22Rv1 (cell line): ENCODE results near the gene ITGB2.
A peak's percentile ranks its signal among the peaks of the same experiment; 100 is the strongest.

ENCODE experiments used
- H3K27ac ChIP-seq: fragments of 450-650 bp; 2 replicates; pipeline ENCODE4 v1.5.1; 2017
- ZFX ChIP-seq: fragments of 450-650 bp; IDR thresholded peaks from 2 replicates; pipeline ENCODE4 v1.6.1; 2017; ENCODE audit warnings: antibody characterized with exemption, borderline replicate concordance
- TF ChIP-seq, protein P1 (sequence below): fragments of 450-650 bp; IDR thresholded peaks from 2 replicates; pipeline ENCODE4 v1.5.1; 2017; ENCODE audit warnings: mild to moderate bottlenecking

Gene ITGB2

DNA sequence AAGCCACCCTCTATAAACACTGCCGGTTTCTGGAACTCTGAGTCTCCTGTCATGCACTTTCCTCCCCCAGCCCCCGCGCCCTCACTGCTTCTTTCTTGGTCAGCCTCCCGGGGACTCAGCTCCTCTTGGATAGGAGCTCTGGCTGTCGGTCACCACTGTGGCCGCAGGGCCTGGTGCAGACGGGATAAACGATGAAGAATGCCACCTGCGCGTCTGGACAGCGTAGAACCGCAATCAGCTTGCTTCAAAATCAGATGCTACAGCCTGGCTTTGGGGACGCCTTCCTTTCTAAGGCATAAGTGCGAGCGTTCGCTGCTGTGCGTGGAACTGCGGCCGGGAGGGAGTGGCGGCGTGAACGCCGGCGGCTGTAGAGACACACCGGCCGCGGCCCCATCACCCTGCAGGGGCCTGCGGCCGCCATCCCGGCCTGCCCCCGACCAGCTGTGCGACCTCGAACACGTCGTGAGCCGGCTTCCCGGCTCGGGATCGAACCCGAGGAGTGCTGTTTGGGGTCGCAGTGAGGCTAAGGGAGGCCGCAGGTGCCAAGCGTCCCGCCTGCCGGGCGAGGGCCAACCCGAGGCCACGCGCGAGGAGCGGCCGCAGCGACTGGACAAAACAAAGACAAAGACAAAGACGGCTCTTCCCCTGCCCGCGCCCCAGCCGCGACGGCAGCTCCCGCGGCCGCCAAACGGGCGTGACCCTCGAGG is 47.9 kb downstream of the ITGB2 start:
- peak overlapping the region; percentile 67 for H3K27ac ChIP-seq
- TF ChIP-seq ZFX: no peak
- TF ChIP-seq, protein P1, sequence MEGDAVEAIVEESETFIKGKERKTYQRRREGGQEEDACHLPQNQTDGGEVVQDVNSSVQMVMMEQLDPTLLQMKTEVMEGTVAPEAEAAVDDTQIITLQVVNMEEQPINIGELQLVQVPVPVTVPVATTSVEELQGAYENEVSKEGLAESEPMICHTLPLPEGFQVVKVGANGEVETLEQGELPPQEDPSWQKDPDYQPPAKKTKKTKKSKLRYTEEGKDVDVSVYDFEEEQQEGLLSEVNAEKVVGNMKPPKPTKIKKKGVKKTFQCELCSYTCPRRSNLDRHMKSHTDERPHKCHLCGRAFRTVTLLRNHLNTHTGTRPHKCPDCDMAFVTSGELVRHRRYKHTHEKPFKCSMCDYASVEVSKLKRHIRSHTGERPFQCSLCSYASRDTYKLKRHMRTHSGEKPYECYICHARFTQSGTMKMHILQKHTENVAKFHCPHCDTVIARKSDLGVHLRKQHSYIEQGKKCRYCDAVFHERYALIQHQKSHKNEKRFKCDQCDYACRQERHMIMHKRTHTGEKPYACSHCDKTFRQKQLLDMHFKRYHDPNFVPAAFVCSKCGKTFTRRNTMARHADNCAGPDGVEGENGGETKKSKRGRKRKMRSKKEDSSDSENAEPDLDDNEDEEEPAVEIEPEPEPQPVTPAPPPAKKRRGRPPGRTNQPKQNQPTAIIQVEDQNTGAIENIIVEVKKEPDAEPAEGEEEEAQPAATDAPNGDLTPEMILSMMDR: peak; percentile 1; the same call in 1 of the 2 replicates

DNA sequence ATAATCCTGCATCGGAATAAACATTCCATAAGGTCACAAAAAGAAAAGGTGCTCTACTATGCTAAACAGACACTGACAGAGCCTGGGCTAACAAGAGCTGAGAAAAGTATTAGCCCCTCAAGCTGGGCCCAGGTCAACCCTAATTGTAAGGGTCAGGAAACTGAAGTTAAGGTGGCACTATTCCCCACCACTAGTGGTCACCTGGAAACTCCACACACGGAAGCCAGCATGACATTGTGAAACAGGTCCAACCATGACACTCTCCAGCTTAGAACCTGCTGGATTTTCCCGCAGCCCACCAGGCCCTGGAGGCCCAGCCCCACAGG is 48.4 kb downstream of the ITGB2 start:
- peak overlapping the region; percentile 67 for H3K27ac ChIP-seq
- TF ChIP-seq ZFX: no peak
- TF ChIP-seq, protein P1: peak; percentile 16; the same call in 1 of the 2 replicates

DNA sequence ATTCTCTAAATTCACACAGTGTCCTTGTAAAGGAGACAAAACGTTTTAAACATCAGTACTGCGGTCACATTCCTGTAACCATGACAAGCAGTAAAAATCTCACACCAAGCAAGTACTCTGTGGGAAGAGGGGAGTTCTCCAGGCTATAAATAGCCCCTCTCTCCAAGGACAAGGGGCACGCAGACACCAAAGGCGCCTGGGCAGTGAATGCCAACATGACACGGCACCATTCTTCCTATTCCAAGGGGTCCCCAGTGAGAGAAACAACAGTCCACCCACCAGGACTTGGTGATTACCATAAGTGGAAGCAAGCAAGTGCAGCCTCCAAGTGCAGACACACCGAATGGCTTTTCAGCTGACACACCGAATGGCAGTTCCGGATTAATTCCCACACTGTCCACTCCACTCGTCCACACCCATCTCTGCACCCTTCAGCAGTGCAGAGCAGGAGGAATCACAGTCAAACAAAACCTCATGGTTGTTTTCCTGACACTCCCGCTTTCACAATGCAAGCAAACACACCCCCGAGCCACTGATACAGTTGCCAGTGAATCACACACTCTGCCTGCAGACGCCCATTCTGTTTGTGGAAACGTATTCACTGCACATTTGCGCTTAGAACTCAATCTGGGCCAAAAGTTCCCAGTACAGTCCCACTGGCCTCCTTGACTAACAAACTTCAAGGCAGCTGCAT is 49.0 kb downstream of the ITGB2 start:
- H3K27ac ChIP-seq: peak overlapping the region; percentile 67
- TF ChIP-seq ZFX: no peak
- TF ChIP-seq, protein P1: no peak

DNA sequence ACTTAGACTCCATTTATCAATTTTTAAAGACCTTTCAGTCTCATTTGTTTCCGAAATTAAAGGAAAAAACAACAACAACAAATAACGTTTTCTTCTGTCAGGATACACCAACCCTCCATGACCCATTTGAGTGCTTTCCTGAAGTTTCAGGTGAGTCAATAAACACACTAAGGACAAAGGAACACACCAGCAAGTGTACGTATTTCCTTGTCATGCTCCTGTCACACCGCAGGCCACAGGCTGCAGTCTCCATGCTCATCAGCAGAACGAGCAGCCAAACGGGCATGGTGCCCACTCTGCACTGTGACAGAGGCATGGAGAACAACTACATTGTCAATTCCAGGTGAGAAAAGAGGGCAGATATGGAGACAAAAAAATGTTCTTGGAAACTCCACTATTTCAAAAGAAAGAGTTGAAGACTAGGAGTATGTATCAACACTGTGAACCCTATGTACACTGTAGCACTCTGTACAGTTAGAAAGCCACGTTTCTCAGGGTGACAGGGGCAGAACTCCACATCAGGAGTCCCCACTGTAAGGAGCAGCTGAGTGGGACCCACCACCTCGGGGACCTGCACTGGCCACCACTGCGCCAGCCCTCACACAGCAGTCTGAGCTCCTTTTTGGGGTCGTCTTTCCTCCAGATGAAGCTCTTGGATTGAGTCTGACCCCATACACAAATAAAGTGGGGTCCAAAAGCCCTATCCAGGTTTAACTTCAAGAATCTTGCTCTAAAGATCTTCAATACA is 49.8 kb downstream of the ITGB2 start:
- no peak overlapping the region for H3K27ac ChIP-seq
- TF ChIP-seq ZFX: no peak
- TF ChIP-seq, protein P1: no peak

DNA sequence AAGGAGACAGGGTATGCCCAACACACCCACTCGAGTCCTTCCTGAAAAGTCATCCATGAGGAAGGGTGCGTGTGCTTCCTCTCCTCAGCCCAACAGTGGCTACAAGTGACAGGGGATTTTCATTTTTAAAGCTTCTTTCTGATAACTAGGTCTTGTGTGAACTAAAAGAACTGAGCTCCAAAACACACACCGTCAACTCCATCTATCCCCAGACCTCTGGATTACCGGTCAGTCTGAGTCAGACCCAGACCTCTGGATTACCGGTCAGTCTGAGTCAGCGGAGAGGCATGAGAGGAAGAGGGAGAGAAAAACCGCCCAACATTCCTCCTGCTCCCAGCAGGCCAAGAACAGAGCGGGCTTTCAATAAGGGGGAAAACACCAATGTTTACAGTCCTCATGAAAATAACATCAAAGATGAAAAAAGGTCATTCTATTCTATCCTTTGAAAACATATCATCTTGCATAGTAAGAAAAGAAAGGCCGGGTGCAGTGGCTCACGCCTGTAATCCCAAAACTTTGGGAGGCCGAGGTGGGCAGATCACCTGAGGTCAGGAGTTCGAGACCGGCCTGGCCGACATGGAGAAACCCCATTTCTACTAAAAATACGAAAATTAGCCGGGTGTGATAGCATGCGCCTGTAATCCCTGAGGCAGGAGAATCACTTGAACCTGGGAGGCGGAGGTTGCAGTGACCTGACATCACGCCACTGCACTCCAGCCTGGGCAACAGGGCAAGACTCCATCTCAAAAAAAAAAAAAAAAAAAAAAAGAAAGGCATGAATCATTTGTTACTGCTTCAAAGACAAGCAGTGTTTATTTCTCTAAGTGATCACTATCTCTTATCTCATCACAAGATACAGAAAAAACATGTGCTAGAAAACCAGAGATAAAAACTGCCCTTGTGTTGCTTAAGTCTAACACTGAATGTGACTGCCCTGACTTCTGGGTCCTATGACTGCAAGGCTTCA is 50.6 kb downstream of the ITGB2 start:
- no peak overlapping the region for H3K27ac ChIP-seq
- no peak for TF ChIP-seq ZFX
- TF ChIP-seq, protein P1: no peak

DNA sequence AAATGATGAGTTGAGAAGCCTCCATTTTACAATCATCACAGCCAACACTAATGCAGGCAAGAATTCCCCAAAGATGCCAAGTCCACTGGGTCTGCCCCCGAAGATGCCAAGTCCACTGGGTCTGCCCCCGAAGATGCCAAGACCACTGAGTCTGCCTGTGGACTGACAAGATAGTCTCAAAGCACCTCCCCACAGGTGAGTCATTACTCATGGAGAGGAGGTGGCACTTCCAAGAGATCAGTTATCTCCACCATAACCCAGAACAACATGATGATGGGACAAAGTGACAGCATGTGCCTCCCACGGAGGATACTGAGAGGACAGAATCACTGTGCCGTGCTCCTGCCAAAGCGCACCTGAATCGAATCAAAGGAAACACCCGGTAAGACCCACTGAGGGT is 52.0 kb downstream of the ITGB2 start:
- no peak for TF ChIP-seq ZFX
- TF ChIP-seq, protein P1: no peak
- no peak overlapping the region for H3K27ac ChIP-seq
